DMS53 treated with DMSO at 0.1 percent for 48 hours (cell line): ENCODE data around the gene ANKRD13B.
A peak's percentile ranks its signal among the peaks of the same experiment; 100 is the strongest.

Experiments used
- DNase-seq: peaks from one replicate; lab custom pipeline; 2025; ENCODE audit not compliant: unreplicated experiment; lab: John Stamatoyannopoulos, UW

The ANKRD13B gene

DNA sequence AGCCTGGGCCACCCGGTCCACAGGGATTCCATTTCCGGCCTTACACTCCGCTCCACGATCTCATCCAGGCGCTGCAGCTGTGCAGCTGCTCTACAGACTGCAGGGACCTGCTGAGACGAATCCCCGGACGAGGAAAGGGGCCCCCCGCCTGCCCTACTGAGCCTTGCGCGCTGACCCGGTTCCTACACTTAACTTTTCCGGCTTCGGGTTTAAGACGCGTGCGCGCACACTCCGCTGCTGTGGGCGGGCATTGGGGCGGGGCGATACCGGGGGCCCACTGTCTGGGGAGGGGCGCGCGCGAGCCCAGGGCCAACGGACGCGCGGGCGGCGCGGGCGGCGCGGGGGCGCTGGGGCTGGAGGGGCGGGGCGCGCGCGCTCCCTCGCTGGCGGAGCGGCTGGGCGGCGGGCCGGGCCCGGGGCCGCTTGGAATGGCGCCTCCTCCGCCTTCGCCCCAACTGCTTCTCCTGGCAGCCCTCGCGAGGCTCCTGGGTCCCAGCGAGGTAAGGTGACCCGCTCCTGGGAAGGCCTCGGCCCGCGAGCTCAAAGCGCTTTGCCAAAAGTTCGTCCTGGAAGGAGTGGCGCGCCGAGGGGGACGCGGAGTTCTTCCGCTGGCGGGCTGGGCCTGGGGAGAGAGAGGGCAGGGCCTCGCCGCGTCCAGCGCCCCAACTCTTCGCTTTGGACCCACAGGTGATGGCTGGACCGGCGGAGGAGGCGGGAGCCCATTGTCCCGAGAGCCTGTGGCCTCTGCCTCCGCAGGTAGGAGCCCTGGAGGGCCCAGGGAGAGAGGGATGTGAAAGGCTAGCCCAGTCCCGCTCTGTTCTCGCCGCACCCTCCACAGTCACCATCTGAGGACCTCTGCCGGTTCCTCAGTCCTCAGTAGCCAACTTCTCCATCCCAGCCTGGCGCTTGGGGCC, 24.3 kb upstream of the ANKRD13B start, which contains the start of gene TP53I13:
TP53I13 (plus strand) TSS at position 371 of the 914 bp plus-strand sequence; CDS start at position 429, 58 bp downstream.
- peak; percentile 68 for DNase-seq

DNA sequence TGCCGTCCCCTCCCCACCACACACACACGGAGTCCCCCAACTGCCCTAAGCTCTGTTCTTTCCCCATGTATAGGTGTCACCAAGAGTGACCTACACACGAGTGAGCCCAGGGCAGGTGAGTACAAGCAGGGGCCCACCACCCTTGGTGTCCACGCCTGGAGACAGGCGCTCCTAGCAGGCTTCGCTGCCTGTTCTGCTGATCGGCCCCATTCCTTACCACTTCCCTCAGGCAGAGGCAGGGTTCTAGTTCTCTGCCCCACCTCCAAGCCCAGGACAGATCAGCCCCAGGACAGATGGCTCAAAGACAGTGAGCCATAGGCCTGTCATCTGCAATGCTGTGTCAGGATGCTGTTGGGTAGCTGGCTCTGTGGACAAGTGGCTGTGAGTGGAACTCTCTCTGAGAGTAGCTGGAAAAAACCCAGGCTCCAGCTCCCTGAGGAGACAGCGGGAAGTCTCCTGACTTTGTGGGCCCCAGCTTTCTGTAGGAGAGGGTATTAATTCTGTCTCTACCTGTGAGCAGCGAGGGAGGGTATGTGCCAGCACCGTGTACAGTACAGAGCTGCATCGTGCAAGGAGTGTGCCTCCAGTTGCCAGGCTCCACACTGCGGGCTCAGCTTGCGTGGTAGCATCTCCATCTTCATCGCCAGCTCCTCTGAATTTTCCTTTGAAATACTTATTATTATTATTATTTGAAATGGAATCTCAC, 23.5 kb upstream of the ANKRD13B start:
- DNase-seq: no peak

DNA sequence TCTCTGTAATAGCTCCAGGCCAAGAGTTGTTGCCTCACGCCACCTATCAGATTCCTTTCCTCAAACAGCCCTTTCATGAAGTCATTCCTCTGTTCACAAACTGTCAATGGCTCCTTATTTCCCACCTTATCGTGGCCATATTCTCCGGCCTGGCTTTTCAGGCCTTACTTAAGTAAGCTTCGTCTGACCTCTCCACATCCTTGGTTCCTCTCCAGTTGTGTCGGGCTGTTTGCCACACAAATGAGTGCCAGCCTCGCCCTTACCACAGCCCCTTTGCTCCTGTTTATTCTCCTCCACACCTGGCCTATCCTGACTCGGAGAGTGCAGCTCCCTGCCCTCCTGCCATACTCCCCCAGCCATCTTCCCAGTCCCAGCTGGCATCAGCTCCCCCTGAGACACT, 22.4 kb upstream of the ANKRD13B start:
- DNase-seq: no peak

DNA sequence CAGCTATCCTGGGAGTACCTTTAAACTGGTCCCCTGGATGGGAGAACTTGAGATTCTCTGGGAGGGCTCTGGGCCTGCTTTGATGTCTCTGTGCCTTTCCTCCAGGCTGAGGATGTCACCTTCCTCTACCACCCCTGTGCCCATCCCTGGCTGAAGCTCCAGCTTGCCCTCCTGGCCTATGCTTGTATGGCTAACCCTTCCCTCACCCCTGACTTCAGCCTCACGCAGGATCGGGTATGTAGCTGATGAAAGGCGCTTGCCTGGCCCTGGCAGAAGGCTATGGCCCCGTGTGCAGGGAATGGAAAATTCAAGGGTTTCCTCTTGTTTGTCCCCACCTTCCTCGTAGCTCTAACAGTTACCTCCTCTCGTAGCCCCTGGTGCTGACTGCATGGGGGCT, 21.4 kb upstream of the ANKRD13B start:
- DNase-seq: no peak

DNA sequence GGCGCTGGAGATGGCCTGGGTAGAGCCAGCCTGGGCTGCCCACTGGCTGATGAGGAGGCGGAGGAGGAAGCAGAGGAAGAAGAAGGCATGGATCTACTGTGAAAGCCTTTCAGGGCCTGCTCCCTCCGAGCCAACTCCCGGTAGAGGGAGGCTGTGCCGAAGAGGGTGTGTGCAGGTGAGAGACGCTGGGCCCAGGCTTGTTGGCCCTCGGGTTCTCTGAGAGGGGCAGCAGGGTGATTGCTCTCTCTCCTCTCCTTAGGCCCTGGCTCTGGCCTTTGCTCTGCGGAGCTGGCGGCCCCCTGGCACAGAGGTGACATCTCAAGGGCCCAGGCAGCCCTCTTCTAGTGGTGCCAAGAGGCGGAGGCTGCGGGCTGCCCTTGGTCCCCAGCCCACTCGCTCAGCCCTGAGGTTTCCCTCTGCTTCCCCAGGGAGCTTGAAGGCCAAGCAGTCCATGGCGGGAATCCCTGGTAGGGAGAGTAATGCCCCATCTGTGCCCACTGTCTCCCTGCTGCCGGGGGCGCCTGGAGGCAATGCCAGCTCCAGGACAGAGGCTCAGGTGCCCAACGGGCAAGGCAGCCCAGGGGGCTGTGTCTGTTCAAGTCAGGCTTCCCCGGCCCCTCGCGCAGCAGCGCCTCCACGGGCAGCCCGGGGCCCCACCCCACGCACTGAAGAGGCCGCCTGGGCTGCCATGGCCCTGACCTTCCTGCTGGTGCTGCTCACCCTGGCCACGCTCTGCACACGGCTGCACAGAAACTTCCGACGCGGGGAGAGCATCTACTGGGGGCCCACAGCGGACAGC, 20.9 kb upstream of the ANKRD13B start:
- no peak for DNase-seq

DNA sequence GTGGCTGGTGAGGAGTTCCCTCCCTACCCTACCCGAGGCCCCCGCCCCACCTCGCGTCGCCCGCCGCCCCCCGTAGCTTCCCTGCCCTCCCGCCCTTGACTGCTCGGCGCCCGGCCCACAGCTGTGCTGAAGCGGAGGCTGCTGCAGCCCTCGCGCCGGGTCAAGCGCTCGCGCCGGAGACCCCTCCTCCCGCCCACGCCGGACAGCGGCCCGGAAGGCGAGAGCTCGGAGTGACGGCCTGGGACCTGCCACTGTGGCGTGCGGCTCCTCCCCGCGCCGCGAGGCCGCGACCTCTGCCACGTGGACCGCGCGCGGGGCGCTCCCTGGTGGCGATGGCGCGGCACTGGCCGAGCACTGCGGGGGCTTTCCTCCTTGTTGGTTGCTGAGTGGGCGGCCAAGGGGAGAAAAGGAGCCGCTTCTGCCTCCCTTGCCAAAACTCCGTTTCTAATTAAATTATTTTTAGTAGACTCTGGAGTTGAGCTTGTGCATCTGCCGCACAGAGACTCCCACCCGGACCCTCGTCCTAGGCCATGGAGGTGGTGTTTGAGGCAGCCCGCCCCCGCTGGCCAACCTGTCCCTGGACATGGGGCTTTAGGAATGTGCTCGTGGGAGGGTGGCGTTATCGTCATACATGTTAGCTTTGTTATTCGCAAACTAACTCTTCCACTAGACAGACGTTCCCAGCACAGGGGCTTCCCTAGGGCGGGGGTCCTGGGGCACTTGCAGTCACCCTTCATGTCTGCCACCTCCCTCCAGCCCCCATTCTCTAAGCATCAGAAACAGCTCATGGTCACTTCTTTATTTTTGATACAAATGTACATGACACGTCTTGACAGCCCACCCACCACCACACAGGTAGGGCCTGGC, 20.0 kb upstream of the ANKRD13B start:
- no peak for DNase-seq

DNA sequence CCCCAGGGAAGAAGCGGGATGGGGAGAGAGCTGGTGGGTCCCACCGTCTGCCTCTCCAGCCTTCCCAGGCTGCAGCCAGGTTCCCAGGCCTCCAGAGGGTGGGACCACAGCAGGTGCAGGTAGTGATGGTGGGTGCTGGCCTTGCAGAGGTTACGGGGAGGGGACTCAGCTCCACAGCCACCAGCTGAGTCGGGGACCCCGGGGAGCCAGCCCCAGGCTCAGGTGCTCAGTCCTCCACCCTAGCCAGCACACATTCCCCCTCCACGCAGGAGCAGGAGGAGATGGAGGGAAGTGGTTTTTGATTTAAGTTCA, 19.4 kb upstream of the ANKRD13B start:
- no peak for DNase-seq

DNA sequence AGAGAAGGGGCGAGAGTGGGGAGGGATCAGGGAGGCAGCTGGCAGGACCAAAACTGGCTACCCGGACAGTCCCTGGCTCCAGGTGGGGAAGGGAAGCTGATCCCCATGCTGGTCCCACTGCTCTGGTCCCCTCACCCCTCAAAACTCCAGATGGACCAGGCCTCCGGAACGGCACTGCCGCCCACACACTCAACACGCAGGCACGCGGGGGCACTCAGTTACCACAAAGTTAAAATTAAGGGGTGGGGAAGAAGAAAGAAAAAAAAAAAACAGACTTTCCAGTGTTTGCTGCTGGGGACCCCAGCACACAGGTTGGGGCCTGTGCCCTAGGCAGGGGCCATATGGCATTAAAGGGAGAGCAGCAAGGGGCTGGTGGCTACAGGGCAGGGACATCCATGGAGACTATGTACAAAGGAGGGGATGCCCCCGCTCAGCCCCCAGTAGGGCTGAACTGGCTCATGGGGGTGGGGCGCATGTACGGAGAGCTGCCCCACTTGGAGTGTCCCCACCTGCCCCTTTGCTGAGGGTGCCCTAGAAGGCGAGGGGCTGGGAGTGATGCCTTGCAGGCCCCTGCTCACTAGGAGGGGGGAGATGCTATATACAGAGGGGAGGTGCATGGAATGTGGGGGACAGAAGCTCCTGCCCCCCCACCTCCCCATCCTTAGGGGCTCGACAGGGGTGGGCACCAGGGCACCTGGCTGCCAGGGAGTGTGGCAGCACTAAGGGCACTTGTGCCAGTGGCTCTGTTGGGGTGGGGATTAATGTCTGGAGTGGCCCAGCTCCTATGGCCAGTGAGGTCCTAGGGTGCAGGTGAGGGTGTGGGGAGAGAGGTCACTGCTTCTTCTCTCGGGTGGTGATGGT, 18.8 kb upstream of the ANKRD13B start:
- DNase-seq: no peak

DNA sequence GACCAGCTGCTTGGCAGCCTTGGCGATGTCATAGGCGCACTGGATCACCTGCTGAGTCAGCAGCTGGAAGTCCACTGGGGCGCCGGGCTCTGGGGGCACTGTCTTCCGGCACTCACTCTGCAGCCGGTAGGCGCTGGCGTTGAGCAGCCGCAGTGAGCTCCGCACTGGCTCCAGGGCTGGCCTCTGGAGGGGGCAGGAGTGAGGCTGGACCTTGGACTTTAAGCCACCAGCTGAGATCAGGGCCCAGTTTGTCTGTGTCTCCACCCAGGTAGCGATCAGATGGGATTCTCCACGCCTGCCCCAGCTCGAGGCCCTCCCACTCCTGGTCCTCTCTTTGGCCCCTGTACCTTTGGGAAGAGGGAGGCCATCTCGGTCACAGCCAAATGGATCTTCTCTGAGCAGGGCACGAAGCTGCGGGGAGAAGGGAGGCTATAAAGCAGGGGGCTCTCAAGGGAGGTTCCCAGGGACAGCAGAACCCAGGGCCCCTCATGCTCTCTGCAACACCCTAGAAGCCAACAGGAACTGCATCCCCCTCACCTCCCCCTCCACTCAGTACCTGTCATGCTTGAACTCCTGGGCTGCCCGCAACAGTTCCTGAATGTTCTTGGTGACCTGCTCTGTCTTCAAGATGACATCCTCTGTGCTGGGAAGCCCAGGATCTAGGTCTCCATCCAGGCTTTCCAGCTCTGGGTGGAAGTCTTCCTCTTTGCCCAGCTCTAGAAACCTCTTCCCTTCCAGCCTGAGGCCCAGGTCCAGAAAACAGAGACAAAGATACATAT, 18.0 kb upstream of the ANKRD13B start:
- peak; percentile 19 for DNase-seq

DNA sequence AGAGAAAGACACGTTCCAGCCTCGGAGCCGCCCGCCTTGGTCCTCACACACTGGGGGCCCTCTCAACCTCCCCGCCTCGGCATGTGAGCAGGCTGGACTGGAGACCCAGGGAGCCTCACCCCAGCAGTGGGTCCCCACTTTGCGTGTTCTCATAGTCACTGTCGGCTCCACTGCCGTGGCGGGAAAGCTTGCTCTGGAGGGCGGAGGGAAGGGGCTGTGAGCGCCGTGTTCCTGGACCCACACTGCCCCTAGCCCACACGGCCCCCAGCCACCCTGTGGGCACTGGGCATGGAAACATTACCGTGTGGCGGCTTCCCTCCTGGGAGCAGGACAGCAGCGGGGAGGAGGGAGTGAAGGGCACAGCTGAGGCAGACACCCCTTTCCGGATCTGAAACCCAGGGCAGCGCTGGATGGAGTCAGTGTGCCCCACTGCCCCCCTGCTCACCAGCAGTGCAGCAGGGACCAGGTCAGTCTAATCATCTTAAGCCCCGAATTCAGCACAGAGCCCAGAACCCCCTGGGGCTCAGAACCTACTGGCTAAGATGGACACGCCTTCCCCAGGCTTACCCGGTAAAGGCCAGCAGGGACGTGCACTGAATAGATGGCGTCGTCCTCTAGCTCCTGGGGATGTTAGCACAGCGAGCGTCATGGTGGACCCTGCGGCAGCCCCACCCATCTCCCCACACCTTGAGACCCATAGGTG, 17.3 kb upstream of the ANKRD13B start:
- DNase-seq: no peak

DNA sequence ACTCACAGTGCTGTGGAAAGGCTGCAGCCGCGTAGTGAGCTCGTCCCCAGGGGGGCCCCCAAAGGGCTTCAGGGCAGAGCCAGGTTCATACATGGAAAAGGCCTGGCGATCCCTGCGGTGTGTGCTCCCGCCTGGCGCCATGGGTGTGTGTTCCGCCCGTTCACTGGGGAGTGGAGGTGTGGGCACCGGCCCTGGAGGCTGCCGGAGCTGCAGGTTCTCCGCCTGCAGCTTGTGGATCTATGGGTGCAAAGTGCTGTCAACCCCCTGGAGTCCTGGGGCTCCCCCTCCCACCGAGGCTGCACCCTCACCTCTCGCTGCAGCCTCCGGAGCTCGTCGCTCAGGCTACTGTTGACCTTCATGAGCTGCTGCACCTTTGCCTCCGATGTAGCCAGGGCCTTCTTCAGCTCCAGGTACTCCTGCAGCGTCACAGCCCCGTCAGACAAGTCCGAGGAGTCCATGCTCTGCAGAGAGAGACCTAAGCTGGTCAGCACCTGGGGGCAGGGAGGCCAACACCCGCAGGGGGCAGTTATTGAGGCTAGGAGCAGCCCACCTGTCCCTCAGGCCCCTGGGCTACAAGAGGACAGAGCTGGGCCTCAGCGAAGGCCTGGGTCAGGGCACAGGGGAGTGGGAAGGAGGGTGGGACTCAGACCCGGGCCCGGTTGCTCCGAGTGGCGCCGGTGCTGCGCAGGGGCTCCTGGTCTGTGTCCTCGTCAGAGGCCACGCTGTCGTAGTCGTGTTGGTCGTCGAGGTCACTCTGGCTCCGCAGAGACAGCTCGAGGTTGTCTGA, 16.5 kb upstream of the ANKRD13B start:
- no peak for DNase-seq

DNA sequence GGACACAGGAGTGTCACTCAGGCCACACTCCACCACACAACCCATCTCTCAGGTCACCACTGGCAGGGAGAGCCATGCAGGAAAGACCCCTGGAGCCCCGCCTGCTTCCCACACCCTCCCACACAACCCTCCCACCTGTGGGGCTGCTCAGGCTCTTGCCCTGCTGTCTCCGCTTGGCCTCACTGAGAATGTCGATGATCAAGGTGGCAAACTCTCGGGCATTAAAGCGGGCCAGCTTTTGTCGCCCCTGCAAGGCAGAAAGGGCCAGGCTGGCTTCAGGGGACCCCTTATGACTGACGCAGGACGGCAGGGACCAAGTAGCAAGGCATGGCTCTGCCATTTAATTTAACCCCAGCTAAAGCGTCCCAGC, 15.9 kb upstream of the ANKRD13B start:
- DNase-seq: no peak

DNA sequence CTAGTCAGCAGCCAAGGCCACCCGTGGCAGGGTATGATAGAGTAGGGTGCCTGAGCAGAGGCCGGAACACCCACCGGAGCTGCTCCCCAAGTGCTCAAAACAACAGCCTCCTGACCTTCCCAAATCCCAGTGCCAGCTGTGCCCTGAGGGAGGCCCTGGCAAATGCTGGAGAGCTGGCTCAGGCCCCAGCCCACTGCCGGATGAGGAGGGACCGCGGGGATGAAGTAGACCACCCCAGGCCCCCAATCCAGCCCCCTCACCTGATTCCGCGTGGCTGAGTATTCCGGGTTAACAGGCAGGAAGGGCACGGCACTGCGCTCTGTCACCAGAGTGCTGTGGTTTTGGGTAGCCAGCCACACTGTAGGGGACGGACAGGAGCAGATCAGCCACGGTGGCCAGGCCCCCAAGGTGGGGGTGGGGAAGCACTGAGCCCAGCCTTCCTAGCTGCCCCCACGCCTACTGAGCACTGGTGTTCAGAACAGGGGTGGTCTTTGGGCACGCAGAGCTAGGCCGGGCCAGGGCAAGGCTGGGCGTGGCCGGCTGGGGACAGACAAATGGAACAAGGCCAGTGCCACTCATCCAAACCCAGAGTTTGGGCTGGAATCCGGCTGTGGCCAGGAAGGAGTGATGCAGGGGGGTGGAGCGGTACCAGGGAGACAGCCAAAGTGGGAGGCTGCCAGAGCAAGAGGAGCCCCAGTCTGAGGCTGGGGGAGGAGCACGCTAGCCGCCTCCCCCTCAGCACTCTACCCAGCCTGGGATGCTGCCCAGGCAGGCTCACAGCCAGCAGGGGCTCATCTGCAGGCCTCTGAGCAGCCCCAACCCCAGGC, 15.3 kb upstream of the ANKRD13B start:
- no peak for DNase-seq

DNA sequence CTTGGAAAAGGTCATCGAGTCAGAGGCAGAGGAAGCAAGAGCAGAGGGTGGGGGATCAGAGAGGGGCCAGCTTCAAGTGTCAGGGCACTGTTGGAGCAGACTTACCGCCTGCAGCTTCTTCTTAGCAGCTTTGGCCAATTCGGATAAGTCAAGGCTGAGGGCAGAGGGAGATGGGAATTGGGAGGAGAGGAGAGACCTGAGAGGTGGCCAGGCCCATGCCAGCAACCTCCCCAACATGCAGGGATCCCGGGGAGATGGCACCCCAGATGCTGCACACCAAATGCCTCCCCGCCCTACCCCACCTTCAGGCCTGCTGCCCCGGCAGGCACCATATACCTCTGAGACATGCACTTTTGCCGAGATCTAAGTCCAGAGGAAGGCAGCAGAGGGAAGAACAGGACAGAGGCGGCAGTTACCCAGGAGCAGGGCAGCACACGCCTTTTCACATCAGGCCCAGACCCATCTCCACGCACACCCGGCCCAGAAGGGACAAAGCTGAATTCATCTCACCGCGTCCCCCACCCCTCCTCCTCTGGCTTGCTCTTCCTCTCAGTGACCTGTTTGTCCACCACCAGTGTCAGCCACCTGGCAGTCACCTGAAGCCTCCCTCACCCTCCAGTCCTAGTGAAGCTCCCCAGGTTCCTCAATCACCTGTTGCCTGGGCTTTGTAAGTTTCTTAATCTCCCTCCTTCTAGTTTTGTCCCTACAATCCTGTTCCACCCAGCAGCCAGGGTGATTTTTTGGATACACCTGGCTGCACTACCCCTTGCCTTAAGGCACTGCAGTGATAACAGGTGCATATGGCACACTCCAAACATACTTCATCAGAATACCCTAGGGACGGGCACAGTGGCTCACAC, 14.1 kb upstream of the ANKRD13B start:
- no peak for DNase-seq

DNA sequence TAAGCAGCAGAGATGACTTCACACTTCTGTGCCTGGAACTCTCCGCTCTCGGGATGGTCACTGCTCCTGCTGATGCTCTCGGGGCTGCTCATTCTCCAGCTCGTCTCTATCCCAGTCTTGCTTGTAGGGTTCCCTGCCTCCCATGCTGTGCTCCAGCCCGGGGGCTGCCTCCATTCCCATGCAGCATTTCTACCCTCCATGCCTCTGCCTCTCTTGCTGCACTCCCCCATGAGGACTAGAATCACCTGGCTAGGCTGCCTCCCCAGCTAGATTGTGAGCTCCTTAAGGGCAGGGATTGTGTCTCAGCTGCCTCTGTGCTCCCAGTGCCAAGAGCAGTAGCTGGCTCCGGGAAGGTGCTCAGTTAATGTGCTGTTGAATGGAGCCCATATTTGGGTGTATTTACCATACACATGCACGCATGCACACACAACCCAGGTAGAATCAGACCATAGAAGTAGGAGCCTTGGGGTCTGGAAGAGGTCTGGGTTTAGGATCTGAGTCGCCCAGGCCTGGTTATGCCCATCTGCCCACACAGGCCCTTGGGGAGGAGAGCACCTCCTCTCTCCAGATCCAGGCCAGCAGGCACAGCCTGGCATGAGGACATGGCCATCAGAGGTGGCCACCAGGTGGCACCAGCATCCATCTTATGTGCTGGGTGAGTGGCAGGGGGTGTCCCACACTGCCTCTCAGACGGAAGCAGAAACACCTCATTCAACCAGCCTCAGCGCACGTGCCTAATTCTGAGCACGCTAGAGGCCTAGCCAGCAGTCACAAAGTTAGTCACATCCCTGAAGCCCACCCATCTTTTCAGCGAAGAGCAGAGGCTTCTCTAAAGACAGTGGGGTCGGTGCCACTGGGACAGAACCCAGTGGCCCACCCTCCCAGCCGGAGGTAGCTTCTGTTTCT, 12.8 kb upstream of the ANKRD13B start:
- DNase-seq: peak; percentile 40
